Measurements from ENCODE around the gene RPL12. TPM values are rescaled to one million over a fixed set of nuclear protein-coding genes. Genes with fewer than 3 reads are reported as not detected.

Gene RPL12
- total and polyA plus RNA-seq, 4 donors = 289 to 829 (median 485) TPM

GRCh38 chr9:127446713-127447415, 4.3 kb downstream of the RPL12 start:
- H3K9me3 ChIP-seq (ENCODE audit: control insufficient read depth in 4 of 4, low read length in 3 of 4) = peaks cover 8 to 11% (median 10%) of the 10 kb centered on the region in 4 donors
- WGBS = 94% methylated on average over 7 of the region's 7 CpGs
- no peak overlapping the region for H3K9ac ChIP-seq (ENCODE audit: low read depth in 1 of 2, low read length in 2 of 2)
- H3K36me3 ChIP-seq (ENCODE audit: control insufficient read depth in 4 of 4, insufficient read depth in 3 of 4, low read depth in 1 of 4, low read length in 3 of 4) = peaks cover 17 to 66% (median 51%) of the 10 kb centered on the region in 4 donors
- DNase-seq (ENCODE audit: low spot score) = no peak
- TF ChIP-seq MAX (IDR thresholded peaks at IDR 0.05) (no peak), RAD21 (IDR thresholded peaks at IDR 0.05) (no peak), HNF4A (conservative IDR thresholded peaks at IDR 0.05) (no peak), YY1 (IDR thresholded peaks at IDR 0.05) (no peak), EGR1 (IDR thresholded peaks at IDR 0.05; ENCODE audit: low read depth in 2 of 2) (no peak), FOXA1 (IDR thresholded peaks at IDR 0.05) (no peak), SP1 (IDR thresholded peaks at IDR 0.05) (no peak), RXRA (IDR thresholded peaks at IDR 0.05) (no peak)
- no peaks in the 10 kb centered on the region for H3K27me3 ChIP-seq (ENCODE audit: control insufficient read depth in 4 of 4, insufficient read depth in 4 of 4, low read length in 3 of 4)
- peaks cover 5 to 28% (median 22%) of the 10 kb centered on the region in 4 donors for H3K4me1 ChIP-seq (ENCODE audit: control insufficient read depth in 4 of 4, insufficient read depth in 4 of 4, low read length in 3 of 4)
- H3K27ac ChIP-seq (ENCODE audit: low read depth in 1 of 2, low read length in 2 of 2) = no peak overlapping the region
- H3K4me3 ChIP-seq (ENCODE audit: low read depth in 1 of 3, low read length in 3 of 3) = no peak overlapping the region

- no peak overlapping the region for H3K4me3 ChIP-seq (ENCODE audit: low read depth in 1 of 3, low read length in 3 of 3)
- TF ChIP-seq SP1 (IDR thresholded peaks at IDR 0.05) = no peak
- no peak for TF ChIP-seq HNF4A (conservative IDR thresholded peaks at IDR 0.05)
- TF ChIP-seq FOXA2 (IDR thresholded peaks at IDR 0.05) = no peak
- no peak for TF ChIP-seq FOXA1 (IDR thresholded peaks at IDR 0.05)
- TF ChIP-seq ZBTB33 (IDR thresholded peaks at IDR 0.05) = no peak
- no peak for TF ChIP-seq GABPA (IDR thresholded peaks at IDR 0.05 in 1 of 2, conservative IDR thresholded peaks at IDR 0.05 in 1 of 2)
- TF ChIP-seq TAF1 (conservative IDR thresholded peaks at IDR 0.05) = no peak
- no peak for TF ChIP-seq NR2F2 (IDR thresholded peaks at IDR 0.05)
- TF ChIP-seq MAX (IDR thresholded peaks at IDR 0.05) = no peak
- TF ChIP-seq REST (IDR thresholded peaks at IDR 0.05) = no peak
- no peak for TF ChIP-seq JUND (IDR thresholded peaks at IDR 0.05)
- TF ChIP-seq RXRA (IDR thresholded peaks at IDR 0.05) = no peak
- no peak for TF ChIP-seq HNF4G (IDR thresholded peaks at IDR 0.05)
- no peak for TF ChIP-seq RAD21 (IDR thresholded peaks at IDR 0.05)
- TF ChIP-seq CTCF (IDR thresholded peaks at IDR 0.05; ENCODE audit: low read depth, low read length, missing input control) = no peak
- no peak for TF ChIP-seq EGR1 (IDR thresholded peaks at IDR 0.05; ENCODE audit: low read depth in 2 of 2)
- TF ChIP-seq ATF3 (IDR thresholded peaks at IDR 0.05) = no peak
- no peak for TF ChIP-seq YY1 (IDR thresholded peaks at IDR 0.05)
- no peak overlapping the region for H3K9ac ChIP-seq (ENCODE audit: low read depth in 1 of 2, low read length in 2 of 2)
- peaks cover 17 to 66% (median 54%) of the 10 kb centered on the region in 4 donors for H3K36me3 ChIP-seq (ENCODE audit: control insufficient read depth in 4 of 4, insufficient read depth in 3 of 4, low read depth in 1 of 4, low read length in 3 of 4)
- no peaks in the 10 kb centered on the region for H3K27me3 ChIP-seq (ENCODE audit: control insufficient read depth in 4 of 4, insufficient read depth in 4 of 4, low read length in 3 of 4)
- DNase-seq (ENCODE audit: low spot score) = no peak
- H3K27ac ChIP-seq (ENCODE audit: low read depth in 1 of 2, low read length in 2 of 2) = peak overlapping the region in 1 of 2 donors; percentile 27
- WGBS = 84% methylated on average over 4 of the region's 4 CpGs
- H3K9me3 ChIP-seq (ENCODE audit: control insufficient read depth in 4 of 4, low read length in 3 of 4) = peaks cover 8 to 11% (median 10%) of the 10 kb centered on the region in 4 donors
- peaks cover 5 to 25% (median 21%) of the 10 kb centered on the region in 4 donors for H3K4me1 ChIP-seq (ENCODE audit: control insufficient read depth in 4 of 4, insufficient read depth in 4 of 4, low read length in 3 of 4)
Observed at GRCh38 chr9:127445851-127446712, 5.1 kb downstream of the RPL12 start.
